Gastroesophageal sphincter (tissue), 4 donors: ENCODE results near the gene SEMA4G. TPM values are rescaled to one million over a fixed set of nuclear protein-coding genes. Genes with fewer than 3 reads are reported as not detected.

Experiments used
- ATAC-seq: fragments of 150-250 bp; one replicate; pipeline ENCODE4 v1.9.1; 2016; ENCODE audit warnings: mild to moderate bottlenecking, moderate library complexity
- H3K27ac ChIP-seq, 4 donors: fragments of 200-600 bp; sonication (generic) in 3 of 4; 1 replicate in 3 of 4; 2 replicates in 1 of 4; pipeline ENCODE4 v1.5.1; 2016 to 2019
- H3K27me3 ChIP-seq: fragments of 200-600 bp; sonication (generic); one replicate; pipeline ENCODE4 v1.5.1; 2019
- H3K36me3 ChIP-seq, 2 donors: fragments of 200-600 bp; sonication (generic); one replicate each; pipeline ENCODE4 v1.5.1; 2019; ENCODE audit warnings: control low read depth in 1 of 2
- H3K4me1 ChIP-seq, 3 donors: fragments of 200-600 bp; sonication (generic); 1 replicate in 2 of 3; 2 replicates in 1 of 3; pipeline ENCODE4 v1.5.1; 2016 to 2019; ENCODE audit warnings: control low read depth in 2 of 3
- H3K4me3 ChIP-seq, 2 donors: fragments of 200-600 bp; sonication (generic); one replicate each; pipeline ENCODE4 v1.5.1; 2019; ENCODE audit warnings: mild to moderate bottlenecking in 1 of 2, moderate library complexity in 1 of 2
- H3K9me3 ChIP-seq, 3 donors: fragments of 200-600 bp; sonication (generic); one replicate each; pipeline ENCODE4 v1.5.1; 2017 to 2019; ENCODE audit warnings: control low read depth in 2 of 3
- CTCF ChIP-seq, 4 experiments: fragments of 200-600 bp in 2 of 4; fragments of 450-650 bp in 2 of 4; sonication (generic) in 1 of 4; IDR thresholded peaks; one replicate each; pipeline ENCODE4 v1.5.1; 2017 to 2019; ENCODE audit warnings: antibody characterized with exemption in 4 of 4, mild to moderate bottlenecking in 2 of 4, moderate library complexity in 2 of 4
- EP300 ChIP-seq: sonication (generic); formaldehyde crosslinking; IDR thresholded peaks from one replicate; pipeline ENCODE4 v1.6.1; 2017; ENCODE audit warnings: antibody characterized with exemption, mild to moderate bottlenecking
- POLR2A ChIP-seq, 2 donors: fragments of 450-650 bp; IDR thresholded peaks; one replicate each; pipeline ENCODE4 v1.6.1; 2017; ENCODE audit warnings: antibody characterized with exemption in 2 of 2, mild to moderate bottlenecking in 2 of 2, moderate library complexity in 1 of 2
- POLR2AphosphoS5 ChIP-seq: sonication (generic); formaldehyde crosslinking; IDR thresholded peaks from one replicate; pipeline ENCODE4 v1.6.1; 2017; ENCODE audit warnings: antibody characterized with exemption
- WGBS, 2 donors: methylation state at CpG; one replicate each; pipeline ENCODE4 v1.1.5; 2018; ENCODE audit warnings: low coverage in 1 of 2; 5-methylcytosine and 5-hydroxymethylcytosine counted together
- total RNA-seq, 4 donors: library from RNA; depleted of rRNA; stranded (reverse); fragments of >200 nt; gene quantifications; one replicate each; pipeline ENCODE4 v1.1.0, GENCODE V29; 2016

The SEMA4G gene
- total RNA-seq, 4 donors from 2014 or later = 1.9 to 2.7 (median 2.1) TPM

GRCh38 chr10:100976906-100977305, 7.6 kb downstream of the SEMA4G start:
- H3K4me1 ChIP-seq = no peaks in the 10 kb centered on the region
- H3K27ac ChIP-seq = no peak overlapping the region
- peaks cover 0 to 51% of the 10 kb centered on the region in 2 donors for H3K36me3 ChIP-seq
- TF ChIP-seq EP300 = no peak
- no peak for TF ChIP-seq POLR2AphosphoS5
- TF ChIP-seq POLR2A (IDR thresholded peaks at IDR 0.05) = no peak
- TF ChIP-seq CTCF (IDR thresholded peaks at IDR 0.05) = no peak
- no peaks in the 10 kb centered on the region for H3K9me3 ChIP-seq
- ATAC-seq = no peak
- 79 to 88% methylated on average over 3 of the region's 3 CpGs for WGBS, 2 donors
- no peaks in the 10 kb centered on the region for H3K27me3 ChIP-seq
- H3K4me3 ChIP-seq = no peak overlapping the region

GRCh38 chr10:100977436-100977835, 8.1 kb downstream of the SEMA4G start:
- WGBS, 2 donors = 69 to 75% methylated on average over 4 of the region's 6 CpGs
- H3K9me3 ChIP-seq = no peaks in the 10 kb centered on the region
- no peak overlapping the region for H3K4me3 ChIP-seq
- peaks cover 0 to 56% of the 10 kb centered on the region in 2 donors for H3K36me3 ChIP-seq
- no peaks in the 10 kb centered on the region for H3K4me1 ChIP-seq
- no peak for TF ChIP-seq POLR2AphosphoS5
- TF ChIP-seq CTCF (IDR thresholded peaks at IDR 0.05) = no peak
- no peak for TF ChIP-seq EP300
- no peak for TF ChIP-seq POLR2A (IDR thresholded peaks at IDR 0.05)
- ATAC-seq = no peak
- no peak overlapping the region for H3K27ac ChIP-seq
- no peaks in the 10 kb centered on the region for H3K27me3 ChIP-seq

GRCh38 chr10:100978121-100978900, 9.0 kb downstream of the SEMA4G start:
- Histone ChIP-seq H3K27ac (no peak overlapping the region), H3K4me1 (no peaks in the 10 kb centered on the region), H3K9me3 (no peaks in the 10 kb centered on the region), H3K27me3 (no peaks in the 10 kb centered on the region), H3K36me3 (peaks cover 0 to 65% of the 10 kb centered on the region in 2 donors), H3K4me3 (no peak overlapping the region)
- ATAC-seq = no peak
- 87 to 94% methylated on average over 3 to 6 of the region's 13 CpGs for WGBS, 2 donors
- TF ChIP-seq CTCF (IDR thresholded peaks at IDR 0.05) (no peak), POLR2A (IDR thresholded peaks at IDR 0.05) (no peak), EP300 (no peak), POLR2AphosphoS5 (no peak)

DNA sequence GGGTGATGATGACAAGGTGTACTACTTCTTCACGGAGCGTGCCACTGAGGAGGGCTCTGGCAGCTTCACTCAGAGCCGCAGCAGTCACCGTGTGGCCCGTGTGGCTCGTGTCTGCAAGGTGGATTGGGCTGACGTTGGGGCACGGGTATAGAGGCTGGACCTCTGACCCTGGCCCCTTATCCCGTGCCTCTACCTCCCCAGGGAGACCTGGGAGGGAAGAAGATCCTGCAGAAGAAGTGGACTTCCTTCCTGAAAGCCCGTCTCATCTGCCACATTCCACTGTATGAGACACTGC, 9.5 kb downstream of the SEMA4G start:
- H3K27me3 ChIP-seq = no peaks in the 10 kb centered on the region
- 76% methylated on average over 6 of the region's 10 CpGs; no CpG with 5 or more reads in 1 of the 2 donors for WGBS, 2 donors
- ATAC-seq = no peak
- no peak overlapping the region for H3K4me3 ChIP-seq
- no peaks in the 10 kb centered on the region for H3K4me1 ChIP-seq
- peaks cover 0 to 70% of the 10 kb centered on the region in 2 donors for H3K36me3 ChIP-seq
- TF ChIP-seq EP300 = no peak
- TF ChIP-seq POLR2A (IDR thresholded peaks at IDR 0.05) = no peak
- TF ChIP-seq POLR2AphosphoS5 = no peak
- no peak for TF ChIP-seq CTCF (IDR thresholded peaks at IDR 0.05)
- no peaks in the 10 kb centered on the region for H3K9me3 ChIP-seq
- H3K27ac ChIP-seq = no peak overlapping the region

DNA sequence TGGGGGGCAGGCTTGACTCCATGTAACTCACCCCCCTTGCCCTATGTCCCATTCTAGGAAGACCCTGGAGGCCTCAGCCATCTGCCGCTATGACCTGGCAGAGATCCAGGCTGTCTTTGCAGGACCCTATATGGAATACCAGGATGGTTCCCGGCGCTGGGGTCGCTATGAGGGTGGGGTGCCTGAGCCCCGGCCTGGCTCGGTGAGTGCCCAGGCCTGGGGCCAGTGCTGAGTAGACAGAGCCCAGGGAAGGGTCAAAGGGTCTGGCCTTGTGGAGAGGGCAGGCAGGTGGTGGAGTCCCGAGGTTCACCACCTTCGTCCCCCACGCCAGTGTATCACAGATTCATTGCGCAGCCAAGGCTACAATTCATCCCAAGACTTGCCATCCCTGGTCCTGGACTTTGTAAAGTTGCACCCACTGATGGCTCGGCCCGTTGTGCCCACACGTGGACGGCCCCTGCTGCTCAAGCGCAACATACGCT, 10.5 kb downstream of the SEMA4G start:
- H3K36me3 ChIP-seq = peaks cover 0 to 79% of the 10 kb centered on the region in 2 donors
- no peak for ATAC-seq
- WGBS, 2 donors = 94 to 100% methylated on average over 4 to 7 of the region's 16 CpGs

More for the DNA sequence above, 10.5 kb downstream of the SEMA4G start:
- H3K27ac ChIP-seq = no peak overlapping the region
- no peaks in the 10 kb centered on the region for H3K27me3 ChIP-seq
- no peak overlapping the region for H3K4me3 ChIP-seq
- H3K9me3 ChIP-seq = no peaks in the 10 kb centered on the region
- TF ChIP-seq POLR2AphosphoS5 = no peak
- TF ChIP-seq POLR2A (IDR thresholded peaks at IDR 0.05) = no peak
- TF ChIP-seq EP300 = no peak
- no peak for TF ChIP-seq CTCF (IDR thresholded peaks at IDR 0.05)
- H3K4me1 ChIP-seq = no peaks in the 10 kb centered on the region
